ENCODE results near the gene UBL3.

UBL3 gene

DNA sequence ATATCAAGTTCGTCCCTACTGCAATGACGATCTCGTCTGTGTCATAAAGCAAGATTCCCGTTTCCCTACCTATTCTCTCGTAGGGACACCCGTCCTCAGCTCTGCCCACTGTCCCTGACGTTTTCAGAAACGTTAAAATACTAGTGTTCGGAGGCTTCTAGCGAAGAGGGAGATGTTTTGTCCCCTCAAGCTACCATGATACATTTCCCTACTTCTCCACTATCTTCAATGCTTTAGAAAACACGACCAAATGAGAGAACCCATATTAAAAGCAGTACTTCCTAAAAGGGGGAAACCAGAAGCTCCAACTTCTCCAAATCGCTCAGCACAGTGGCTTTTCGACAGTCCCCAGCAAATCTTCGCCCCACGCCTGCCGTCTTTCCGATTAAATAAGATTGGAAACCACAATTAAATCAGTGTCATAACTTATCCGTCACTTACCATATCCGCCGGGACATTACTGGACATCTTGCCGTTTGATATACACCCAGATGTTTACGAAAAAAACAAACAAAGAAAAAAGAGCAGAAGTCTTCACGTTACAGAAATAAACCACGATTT, 1.3 kb downstream of the UBL3 start:
- Histone ChIP-seq H3K27me3 (ENCODE audit: insufficient read depth, low read depth) (no peaks in the 10 kb centered on the region), H3K79me2 (ENCODE audit: insufficient read depth, low read depth) (peaks cover 7% of the 10 kb centered on the region; the same call in 1 of the 2 replicates), H3K27ac (peak overlapping the region; percentile 71), H3K9ac (peak overlapping the region; percentile 80; the same call in 1 of the 2 replicates), H3K4me3 (IDR thresholded peaks at IDR 0.05; ENCODE audit: insufficient read depth, low read depth, low read length) (no peak overlapping the region), H3K36me3 (ENCODE audit: insufficient read depth) (no peaks in the 10 kb centered on the region), H2AFZ (ENCODE audit: low read depth) (peak overlapping the region; percentile 66), H4K20me1 (ENCODE audit: insufficient read depth) (no peaks in the 10 kb centered on the region), H3K4me2 (peak overlapping the region; percentile 57), H3K4me1 (ENCODE audit: low read depth, poor library complexity, severe bottlenecking) (peaks cover 20% of the 10 kb centered on the region)
- no peak for TF ChIP-seq CTCF (conservative IDR thresholded peaks at IDR 0.05; ENCODE audit: low read depth, low read length)

DNA sequence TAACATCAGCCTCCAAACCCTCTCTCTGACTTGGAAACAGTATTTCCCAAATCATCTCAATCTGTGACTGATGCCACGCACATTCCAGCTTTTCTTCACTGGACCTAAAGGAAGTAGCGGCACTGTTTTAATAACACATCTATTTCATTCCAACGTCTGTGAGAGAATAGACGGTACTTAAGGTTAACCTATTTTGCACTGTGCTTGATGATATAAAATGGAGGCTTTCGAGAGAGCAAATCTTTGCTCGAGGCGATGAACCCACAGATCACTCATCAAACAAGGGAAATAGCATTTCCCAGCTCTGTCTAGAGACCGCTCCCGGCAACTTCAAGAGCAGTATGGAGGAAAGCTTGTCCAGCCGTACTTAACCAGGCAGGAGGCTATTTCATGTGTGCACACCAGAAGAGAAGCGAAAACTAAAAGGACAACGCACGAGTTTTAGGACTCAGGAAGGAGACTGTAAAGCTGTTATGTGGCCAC, 2.9 kb downstream of the UBL3 start:
- Histone ChIP-seq H3K4me3 (IDR thresholded peaks at IDR 0.05; ENCODE audit: insufficient read depth, low read depth, low read length) (no peak overlapping the region), H3K4me2 (peak overlapping the region; percentile 17; the same call in 1 of the 2 replicates), H3K9ac (no peak overlapping the region), H3K36me3 (ENCODE audit: insufficient read depth) (no peaks in the 10 kb centered on the region), H3K27me3 (ENCODE audit: insufficient read depth, low read depth) (no peaks in the 10 kb centered on the region), H3K79me2 (ENCODE audit: insufficient read depth, low read depth) (peaks cover 7% of the 10 kb centered on the region; the same call in 1 of the 2 replicates), H4K20me1 (ENCODE audit: insufficient read depth) (no peaks in the 10 kb centered on the region), H2AFZ (ENCODE audit: low read depth) (no peak overlapping the region), H3K4me1 (ENCODE audit: low read depth, poor library complexity, severe bottlenecking) (peaks cover 20% of the 10 kb centered on the region), H3K27ac (no peak overlapping the region)
- no peak for TF ChIP-seq CTCF (conservative IDR thresholded peaks at IDR 0.05; ENCODE audit: low read depth, low read length)

DNA sequence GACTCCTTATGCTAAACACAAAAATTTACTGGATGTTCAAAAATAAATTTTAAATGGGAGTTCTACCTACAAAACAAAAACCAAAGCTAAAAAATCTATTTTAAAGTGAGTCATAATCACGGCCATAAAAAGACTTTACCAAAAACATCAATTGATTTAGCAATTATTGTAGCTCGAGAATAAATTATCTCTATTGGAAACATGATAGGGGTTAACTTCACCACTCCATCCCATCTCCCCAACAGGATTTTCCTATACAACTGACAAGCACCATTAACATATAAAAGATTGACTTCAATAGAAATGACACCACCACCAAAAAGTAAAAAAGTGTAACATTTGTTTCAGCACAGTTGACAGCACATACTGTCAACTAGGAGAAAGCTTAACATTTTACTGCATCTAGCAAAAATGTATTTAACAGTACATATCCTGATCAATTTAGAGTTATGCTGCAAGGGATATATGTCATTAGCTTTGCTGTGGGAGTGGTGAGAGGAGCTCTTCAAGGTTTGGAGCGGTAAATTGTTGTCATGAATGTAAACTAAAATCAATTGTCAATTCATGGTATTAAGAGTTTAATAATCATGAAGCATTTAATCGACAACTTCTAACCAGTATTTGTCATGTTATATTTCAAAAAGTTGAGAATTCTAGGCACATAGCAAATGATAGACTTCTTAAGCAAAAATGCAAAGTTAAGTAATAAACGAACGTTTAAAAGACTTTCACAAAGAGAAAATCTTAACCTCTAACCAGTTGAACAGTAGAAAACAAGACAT, 3.8 kb downstream of the UBL3 start:
- no peaks in the 10 kb centered on the region for H3K36me3 ChIP-seq (ENCODE audit: insufficient read depth)
- H2AFZ ChIP-seq (ENCODE audit: low read depth) = no peak overlapping the region
- H3K27me3 ChIP-seq (ENCODE audit: insufficient read depth, low read depth) = no peaks in the 10 kb centered on the region
- H3K4me3 ChIP-seq (IDR thresholded peaks at IDR 0.05; ENCODE audit: insufficient read depth, low read depth, low read length) = no peak overlapping the region
- H3K4me2 ChIP-seq = no peak overlapping the region
- peaks cover 7% of the 10 kb centered on the region; the same call in 1 of the 2 replicates for H3K79me2 ChIP-seq (ENCODE audit: insufficient read depth, low read depth)
- H3K27ac ChIP-seq = no peak overlapping the region
- no peaks in the 10 kb centered on the region for H4K20me1 ChIP-seq (ENCODE audit: insufficient read depth)
- no peak for TF ChIP-seq CTCF (conservative IDR thresholded peaks at IDR 0.05; ENCODE audit: low read depth, low read length)
- H3K9ac ChIP-seq = no peak overlapping the region
- peaks cover 20% of the 10 kb centered on the region for H3K4me1 ChIP-seq (ENCODE audit: low read depth, poor library complexity, severe bottlenecking)

GRCh38 chr13:29845440-29846056, 4.9 kb downstream of the UBL3 start:
- no peak overlapping the region for H3K27ac ChIP-seq
- H3K9ac ChIP-seq = no peak overlapping the region
- no peaks in the 10 kb centered on the region for H3K36me3 ChIP-seq (ENCODE audit: insufficient read depth)
- no peak; the same call in 1 of the 2 replicates for TF ChIP-seq CTCF (conservative IDR thresholded peaks at IDR 0.05; ENCODE audit: low read depth, low read length)
- no peaks in the 10 kb centered on the region for H3K27me3 ChIP-seq (ENCODE audit: insufficient read depth, low read depth)
- no peak overlapping the region for H3K4me2 ChIP-seq
- H2AFZ ChIP-seq (ENCODE audit: low read depth) = no peak overlapping the region
- peaks cover 17% of the 10 kb centered on the region for H3K4me1 ChIP-seq (ENCODE audit: low read depth, poor library complexity, severe bottlenecking)
- peaks cover 7% of the 10 kb centered on the region; the same call in 1 of the 2 replicates for H3K79me2 ChIP-seq (ENCODE audit: insufficient read depth, low read depth)
- H4K20me1 ChIP-seq (ENCODE audit: insufficient read depth) = no peaks in the 10 kb centered on the region
- no peak overlapping the region for H3K4me3 ChIP-seq (IDR thresholded peaks at IDR 0.05; ENCODE audit: insufficient read depth, low read depth, low read length)

All from KMS-11 (cell line).